Endothelial cell of umbilical vein (primary cell): Measurements from ENCODE around the gene TTC17. TPM values are rescaled to one million over a fixed set of nuclear protein-coding genes. Genes with fewer than 3 reads are reported as not detected.

ENCODE experiments used
- BruUV-seq: library from RNA; stranded (reverse); fragments of 400-500 nt; replicated peaks from 2 replicates; lab custom pipeline; 2021; lab: Mats Ljungman, UMichigan
- CTCF ChIA-PET: fragments of 300-600, 350-600 bp; sonication (Branson Sonifier 250); formaldehyde crosslinking; loops from one replicate; lab custom pipeline; 2021; ENCODE audit warnings: antibody characterized with exemption, inconsistent platforms; lab: Charles Lee
- POLR2A ChIA-PET: fragments of 300-600, 350-600 bp; sonication (Branson Sonifier 250); formaldehyde crosslinking; loops from one replicate; lab custom pipeline; 2021; ENCODE audit warnings: antibody characterized with exemption, inconsistent platforms; lab: Charles Lee
- DNase-seq: peaks from one replicate; pipeline ENCODE4 v3.0.0-alpha.2; 2011; ENCODE audit warnings: low read depth, low spot score
- FAIRE-seq: peaks from 2 replicates; lab custom pipeline; 2011; peaks lifted over from hg19 to GRCh38; lab: Jason Lieb, UNC
- H2AFZ ChIP-seq: 2 replicates; pipeline ENCODE4 v1.6.0; 2012; ENCODE audit warnings: low read depth, low read length, control low read depth, inconsistent platforms
- H3K27ac ChIP-seq: 2 replicates; pipeline ENCODE4 v1.5.1; 2011; ENCODE audit warnings: low read depth, mild to moderate bottlenecking, control low read depth, low read length, moderate library complexity; ENCODE audit not compliant: insufficient read depth
- H3K27me3 ChIP-seq, 2 experiments: 2 replicates each; pipeline versions ENCODE4 v1.6.0 to v1.6.1; 2011; ENCODE audit warnings: low read length in 2 of 2, mixed read lengths in 1 of 2; ENCODE audit not compliant: control insufficient read depth in 2 of 2, insufficient read depth in 2 of 2
- H3K36me3 ChIP-seq, 2 experiments: 2 replicates in 1 of 2; 3 replicates in 1 of 2; pipeline ENCODE4 v1.5.1; 2011; ENCODE audit warnings: low read length in 2 of 2, mild to moderate bottlenecking in 1 of 2, moderate library complexity in 1 of 2; ENCODE audit not compliant: control insufficient read depth in 2 of 2, insufficient read depth in 2 of 2; ENCODE audit errors: extremely low read depth in 1 of 2
- H3K4me1 ChIP-seq: 3 replicates; pipeline ENCODE4 v1.5.1; 2011; ENCODE audit warnings: mild to moderate bottlenecking, low read length; ENCODE audit not compliant: control insufficient read depth, insufficient read depth; ENCODE audit errors: extremely low read depth
- H3K4me2 ChIP-seq: 2 replicates; pipeline ENCODE4 v1.6.1; 2011; ENCODE audit warnings: low read length, control low read depth, mixed read lengths; ENCODE audit not compliant: insufficient read depth
- H3K4me3 ChIP-seq, 3 experiments: fragments of 200-600 bp in 1 of 3; sonication (generic), shearing (Covaris generic) in 1 of 3; replicated peaks in 1 of 3; 2 replicates each; pipeline ENCODE4 v1.5.1; 2011 to 2016; ENCODE audit warnings: control low read depth in 3 of 3, low read length in 3 of 3, mild to moderate bottlenecking in 2 of 3, inconsistent platforms in 1 of 3, low read depth in 1 of 3, moderate library complexity in 1 of 3; ENCODE audit not compliant: insufficient read depth in 1 of 3
- H3K79me2 ChIP-seq: 2 replicates; pipeline ENCODE4 v1.6.0; 2012; ENCODE audit warnings: low read length, inconsistent platforms; ENCODE audit not compliant: control insufficient read depth, insufficient read depth
- H3K9ac ChIP-seq: replicated peaks from 2 replicates; pipeline ENCODE3; 2011; ENCODE audit warnings: low read length, control low read depth; ENCODE audit not compliant: insufficient read depth; ENCODE audit errors: extremely low read depth
- H3K9me1 ChIP-seq: replicated peaks from 3 replicates; pipeline ENCODE4 v1.6.0; 2011; ENCODE audit warnings: mild to moderate bottlenecking, low read length; ENCODE audit not compliant: control insufficient read depth, insufficient read depth; ENCODE audit errors: extremely low read depth
- H3K9me3 ChIP-seq: replicated peaks from 2 replicates; pipeline ENCODE4 v1.5.1; 2012; ENCODE audit warnings: low read length, inconsistent platforms; ENCODE audit not compliant: control insufficient read depth, insufficient read depth
- H4K20me1 ChIP-seq: replicated peaks from 2 replicates; pipeline ENCODE3; 2011; ENCODE audit warnings: mild to moderate bottlenecking, low read length; ENCODE audit not compliant: control insufficient read depth, insufficient read depth; ENCODE audit errors: extremely low read depth
- EZH2 ChIP-seq: IDR thresholded peaks from 2 replicates; pipeline ENCODE4 v1.6.1; 2012; ENCODE audit warnings: borderline replicate concordance, low read depth, mild to moderate bottlenecking, moderate library complexity, low read length, inconsistent platforms; ENCODE audit not compliant: severe bottlenecking
- FOS ChIP-seq: IDR thresholded peaks from 2 replicates; pipeline ENCODE4 v1.6.1; 2011; ENCODE audit warnings: mild to moderate bottlenecking, low read length, moderate library complexity, borderline replicate concordance; ENCODE audit not compliant: insufficient read depth
- GATA2 ChIP-seq: IDR thresholded peaks from 2 replicates; pipeline ENCODE4 v1.7.0; 2011; ENCODE audit warnings: low read depth, mild to moderate bottlenecking, moderate library complexity, mixed read lengths, low read length; ENCODE audit not compliant: insufficient read length, insufficient read depth
- JUN ChIP-seq: IDR thresholded peaks from 2 replicates; pipeline ENCODE4 v1.6.1; 2011; ENCODE audit warnings: borderline replicate concordance, low read depth; ENCODE audit not compliant: insufficient read length, insufficient read depth
- MAX ChIP-seq: IDR thresholded peaks from 2 replicates; pipeline ENCODE4 v1.6.1; 2011; ENCODE audit not compliant: insufficient read depth, insufficient read length
- MYC ChIP-seq: IDR thresholded peaks from one replicate; pipeline ENCODE4 v1.6.1; 2011; ENCODE audit warnings: mild to moderate bottlenecking, low read depth, low read length
- POLR2A ChIP-seq: IDR thresholded peaks from 2 replicates; pipeline ENCODE4 v1.6.1; 2012; ENCODE audit warnings: low read depth, mild to moderate bottlenecking, control low read depth, low read length
- POLR2AphosphoS5 ChIP-seq: IDR thresholded peaks from 2 replicates; pipeline ENCODE4 v1.6.1; 2012; ENCODE audit warnings: low read depth, mild to moderate bottlenecking, control low read depth, low read length, moderate library complexity; ENCODE audit not compliant: insufficient read depth
- dilution Hi-C: fragments of 300-500 bp; cut with MboI; formaldehyde crosslinking; loops from one replicate; pipeline ENCODE4 v1.15.0; 2019; ENCODE audit warnings: low sequenced_read_pairs; ENCODE audit not compliant: extremely low pct_ligation_motif_present
- intact Hi-C: fragments of 100-400 bp; cut with micrococcal nuclease; formaldehyde crosslinking; loops from one replicate; pipeline ENCODE4 v1.10.0; 2022
- polyA plus RNA-seq, 4 experiments: library from polyadenylated mRNA; depleted of rRNA in 3 of 4; stranded (reverse) in 3 of 4; unstranded in 1 of 4; fragments of >200 nt; gene quantifications; 2 replicates each; pipeline versions ENCODE4 v1.2.1 to v1.2.3, GENCODE V29; 2011 to 2012; ENCODE audit warnings: missing spikeins in 1 of 4
- total RNA-seq: library from RNA; stranded (reverse); gene quantifications from 2 replicates; pipeline ENCODE4 v1.2.3, GENCODE V29; 2021
- TF ChIP-seq, protein P1 (sequence below), 2 donors: IDR thresholded peaks; 1 replicate in 1 of 2; 2 replicates in 1 of 2; pipeline ENCODE4 v1.5.1; 2011; ENCODE audit warnings: low read length in 2 of 2, mild to moderate bottlenecking in 2 of 2, moderate library complexity in 2 of 2, control low read depth in 1 of 2, inconsistent platforms in 1 of 2, low read depth in 1 of 2; ENCODE audit not compliant: insufficient read depth in 1 of 2; ENCODE audit errors: extremely low read depth in 1 of 2

Gene TTC17
- total and polyA plus RNA-seq, 2 donors (not counting 3 experiments of a cell fraction or from before 2014, with no cell fraction given) = 60.7 to 66.8 TPM

GRCh38 chr11:43518408-43519160 is 159.9 kb downstream of the TTC17 start:
- no peaks in the 10 kb centered on the region for H4K20me1 ChIP-seq
- no peaks in the 10 kb centered on the region for H3K9me3 ChIP-seq
- no peak overlapping the region for H3K27ac ChIP-seq
- no peaks in the 10 kb centered on the region for H3K9me1 ChIP-seq
- FAIRE-seq (no peak), DNase-seq (no peak)
- no peak overlapping the region for H2AFZ ChIP-seq
- no peak overlapping the region for H3K4me2 ChIP-seq
- no peaks in the 10 kb centered on the region for H3K27me3 ChIP-seq
- dilution Hi-C loops (no loop called here), intact Hi-C loops (no loop called here)
- H3K4me3 ChIP-seq = no peak overlapping the region
- no peak overlapping the region for H3K9ac ChIP-seq
- H3K4me1 ChIP-seq = no peaks in the 10 kb centered on the region
- POLR2A ChIA-PET = no interaction called here
- CTCF ChIA-PET = interaction anchor here (1.2 kb wide), 1 partner anchor 49 kb away, joined by 3 read pairs; no protein-coding TSS in a partner anchor
- H3K36me3 ChIP-seq = no peaks in the 10 kb centered on the region
- no peaks in the 10 kb centered on the region for H3K79me2 ChIP-seq
- BruUV-seq = no TSS peak
- TF ChIP-seq GATA2 = no peak
- TF ChIP-seq POLR2A = no peak
- no peak for TF ChIP-seq MAX
- no peak for TF ChIP-seq POLR2AphosphoS5
- TF ChIP-seq FOS = no peak
- TF ChIP-seq JUN = no peak
- TF ChIP-seq, protein P1, sequence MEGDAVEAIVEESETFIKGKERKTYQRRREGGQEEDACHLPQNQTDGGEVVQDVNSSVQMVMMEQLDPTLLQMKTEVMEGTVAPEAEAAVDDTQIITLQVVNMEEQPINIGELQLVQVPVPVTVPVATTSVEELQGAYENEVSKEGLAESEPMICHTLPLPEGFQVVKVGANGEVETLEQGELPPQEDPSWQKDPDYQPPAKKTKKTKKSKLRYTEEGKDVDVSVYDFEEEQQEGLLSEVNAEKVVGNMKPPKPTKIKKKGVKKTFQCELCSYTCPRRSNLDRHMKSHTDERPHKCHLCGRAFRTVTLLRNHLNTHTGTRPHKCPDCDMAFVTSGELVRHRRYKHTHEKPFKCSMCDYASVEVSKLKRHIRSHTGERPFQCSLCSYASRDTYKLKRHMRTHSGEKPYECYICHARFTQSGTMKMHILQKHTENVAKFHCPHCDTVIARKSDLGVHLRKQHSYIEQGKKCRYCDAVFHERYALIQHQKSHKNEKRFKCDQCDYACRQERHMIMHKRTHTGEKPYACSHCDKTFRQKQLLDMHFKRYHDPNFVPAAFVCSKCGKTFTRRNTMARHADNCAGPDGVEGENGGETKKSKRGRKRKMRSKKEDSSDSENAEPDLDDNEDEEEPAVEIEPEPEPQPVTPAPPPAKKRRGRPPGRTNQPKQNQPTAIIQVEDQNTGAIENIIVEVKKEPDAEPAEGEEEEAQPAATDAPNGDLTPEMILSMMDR (IDR thresholded peaks at IDR 0.05; ENCODE audit: extremely low read depth in 1 of 2, insufficient read depth in 1 of 2, low read depth in 1 of 2, low read length in 2 of 2) = no peak
- TF ChIP-seq EZH2 = no peak
- no peak for TF ChIP-seq MYC
